B cell (primary cell): ENCODE measurements around the gene TFRC. TPM values are rescaled to one million over a fixed set of nuclear protein-coding genes. Genes with fewer than 3 reads are reported as not detected.

Experiments
- ATAC-seq: fragments of 200-7000 bp; cut with Tn5 transposase; one replicate; pipeline ENCODE4 v1.10.0; 2021; ENCODE audit warnings: low read depth, mild to moderate bottlenecking, moderate number of reproducible peaks, moderate library complexity
- CTCF ChIA-PET: fragments of 350-600 bp; sonication (Branson Sonifier 250); formaldehyde crosslinking; loops from one replicate; lab custom pipeline; 2021; ENCODE audit warnings: antibody characterized with exemption, inconsistent platforms; lab: Charles Lee
- POLR2A ChIA-PET: fragments of 350-600 bp; sonication (Branson Sonifier 250); formaldehyde crosslinking; loops from one replicate; lab custom pipeline; 2021; ENCODE audit warnings: antibody characterized with exemption; lab: Charles Lee
- DNase-seq: peaks from one replicate; pipeline ENCODE4 v3.0.0; 2013
- H2AFZ ChIP-seq: 2 replicates; pipeline ENCODE4 v1.6.1; 2012; ENCODE audit warnings: mild to moderate bottlenecking, low read depth, low read length; ENCODE audit not compliant: insufficient read depth, poor library complexity, severe bottlenecking
- H3K27ac ChIP-seq, 2 donors: 1 replicate in 1 of 2; 2 replicates in 1 of 2; pipeline ENCODE4 v1.5.1; 2012 to 2013; ENCODE audit warnings: low read length in 2 of 2, mild to moderate bottlenecking in 2 of 2, moderate library complexity in 1 of 2
- H3K27me3 ChIP-seq, 4 experiments: fragments of 200-600 bp in 1 of 4; sonication (generic) in 1 of 4; replicated peaks in 1 of 4; 1 replicate in 2 of 4; 2 replicates in 2 of 4; pipeline versions ENCODE4 v1.6.1 to v1.7.0; 2013 to 2016; ENCODE audit warnings: low read length in 3 of 4, mild to moderate bottlenecking in 2 of 4, mixed read lengths in 1 of 4, moderate library complexity in 1 of 4; ENCODE audit not compliant: insufficient read depth in 4 of 4, control insufficient read depth in 3 of 4; ENCODE audit errors: control extremely low read depth in 1 of 4
- H3K36me3 ChIP-seq, 2 experiments: replicated peaks in 1 of 2; 1 replicate in 1 of 2; 2 replicates in 1 of 2; pipeline versions ENCODE4 v1.6.1 to v1.7.1; 2013; ENCODE audit warnings: low read length in 1 of 2; ENCODE audit not compliant: insufficient read depth in 2 of 2, control insufficient read depth in 1 of 2; ENCODE audit errors: control extremely low read depth in 1 of 2, extremely low read depth in 1 of 2
- H3K4me1 ChIP-seq, 2 donors: fragments of 200-600 bp in 1 of 2; sonication (generic) in 1 of 2; 1 replicate in 1 of 2; 2 replicates in 1 of 2; pipeline versions ENCODE4 v1.5.1 to v1.6.1; 2013 to 2017; ENCODE audit warnings: low read length in 2 of 2; ENCODE audit not compliant: control insufficient read depth in 2 of 2, insufficient read depth in 2 of 2
- H3K4me2 ChIP-seq: replicated peaks from 2 replicates; pipeline ENCODE3; 2012; ENCODE audit warnings: mild to moderate bottlenecking, low read depth, low read length; ENCODE audit not compliant: poor library complexity, severe bottlenecking
- H3K4me3 ChIP-seq, 5 experiments: fragments of 200-600 bp in 1 of 5; sonication (generic) in 1 of 5; 1 replicate in 3 of 5; 2 replicates in 2 of 5; pipeline versions ENCODE4 v1.5.1 to v1.7.0; 2011 to 2016; ENCODE audit warnings: low read length in 4 of 5, mild to moderate bottlenecking in 4 of 5, low read depth in 2 of 5, control low read depth in 1 of 5, moderate library complexity in 1 of 5; ENCODE audit not compliant: insufficient read depth in 1 of 5; ENCODE audit errors: control extremely low read depth in 1 of 5, extremely low read depth in 1 of 5
- H3K79me2 ChIP-seq: fragments of 200-600 bp; sonication (generic); one replicate; pipeline ENCODE4 v1.6.0; 2016; ENCODE audit warnings: low read length; ENCODE audit not compliant: control insufficient read depth, insufficient read depth
- H3K9ac ChIP-seq: fragments of 200-600 bp; sonication (generic); 2 replicates; pipeline ENCODE4 v1.6.1; 2017; ENCODE audit warnings: mild to moderate bottlenecking, low read length, moderate library complexity
- H3K9me3 ChIP-seq, 3 donors: one replicate each; pipeline versions ENCODE4 v1.6.1 to v1.7.1; 2013; ENCODE audit warnings: low read length in 2 of 3; ENCODE audit not compliant: control insufficient read depth in 2 of 3, insufficient read depth in 1 of 3; ENCODE audit errors: control extremely low read depth in 1 of 3
- H4K20me1 ChIP-seq: 2 replicates; pipeline ENCODE4 v1.6.0; 2012; ENCODE audit warnings: mild to moderate bottlenecking, low read length; ENCODE audit not compliant: insufficient read depth, control insufficient read depth, poor library complexity, severe bottlenecking
- H3K27ac Mint-ChIP-seq: one replicate; pipeline ENCODE4 v1.8.0; 2021; ENCODE audit warnings: mixed read lengths
- H3K27me3 Mint-ChIP-seq: one replicate; pipeline ENCODE4 v1.8.0; 2021; ENCODE audit warnings: mixed read lengths
- H3K4me1 Mint-ChIP-seq: one replicate; pipeline ENCODE4 v1.8.0; 2021; ENCODE audit warnings: mixed read lengths
- H3K4me3 Mint-ChIP-seq: one replicate; pipeline ENCODE4 v1.8.0; 2021; ENCODE audit warnings: mixed read lengths
- H3K9me3 Mint-ChIP-seq: one replicate; pipeline ENCODE4 v1.8.0; 2022; ENCODE audit warnings: mixed read lengths; ENCODE audit not compliant: insufficient read depth
- EZH2 ChIP-seq: IDR thresholded peaks from 2 replicates; pipeline ENCODE4 v1.6.1; 2012; ENCODE audit warnings: borderline replicate concordance, low read depth, mild to moderate bottlenecking, moderate library complexity, low read length; ENCODE audit not compliant: insufficient read depth, poor library complexity, severe bottlenecking
- WGBS: methylation state at CpG from one replicate; pipeline ENCODE4 v1.1.5; 2013; ENCODE audit warnings: missing lambda C conversion rate; ENCODE audit not compliant: insufficient coverage; 5-methylcytosine and 5-hydroxymethylcytosine counted together
- intact Hi-C: fragments of 100-400 bp; cut with micrococcal nuclease; formaldehyde crosslinking; loops from one replicate; pipeline ENCODE4 v1.10.0; 2022
- polyA plus RNA-seq: library from polyadenylated mRNA; depleted of rRNA; stranded (reverse); fragments of >200 nt; gene quantifications from 2 replicates; pipeline ENCODE4 v1.2.3, GENCODE V29; 2012
- total RNA-seq, 2 donors: library from RNA; stranded (reverse); fragments of 120-200 nt in 1 of 2; gene quantifications; 1 replicate in 1 of 2; 2 replicates in 1 of 2; pipeline versions ENCODE4 v1.2.3 to v1.2.4, GENCODE V29; 2013 to 2022
- TF ChIP-seq, protein P1 (sequence below): fragments of 200-600 bp; IDR thresholded peaks from one replicate; pipeline ENCODE4 v1.8.0; 2022; ENCODE audit warnings: antibody characterized with exemption, mild to moderate bottlenecking

TFRC gene
- total and polyA plus RNA-seq, 2 donors (not counting 1 experiment from before 2014, with no cell fraction given): 41.7 to 104 TPM

GRCh38 chr3:196016485-196016884, 65.4 kb downstream of the TFRC start:
- no peaks in the 10 kb centered on the region for H3K4me1 ChIP-seq
- H3K36me3 ChIP-seq: no peaks in the 10 kb centered on the region
- intact Hi-C loops: no loop called here
- no peak overlapping the region for H3K27ac ChIP-seq
- H3K4me3 ChIP-seq: no peak overlapping the region
- no peak overlapping the region for H2AFZ ChIP-seq
- POLR2A ChIA-PET: no interaction called here
- CTCF ChIA-PET: no interaction called here
- Mint-ChIP-seq H3K27ac (no peak overlapping the region), H3K4me1 (no peaks in the 10 kb centered on the region), H3K27me3 (peaks cover 5% of the 10 kb centered on the region), H3K4me3 (no peak overlapping the region), H3K9me3 (no peaks in the 10 kb centered on the region)
- no peak overlapping the region for H3K9ac ChIP-seq
- H3K9me3 ChIP-seq: no peaks in the 10 kb centered on the region
- no peak for ATAC-seq
- 100% methylated on average over 1 of the region's 2 CpGs for WGBS
- no peaks in the 10 kb centered on the region for H3K27me3 ChIP-seq
- H4K20me1 ChIP-seq: no peaks in the 10 kb centered on the region
- no peak for TF ChIP-seq EZH2
- TF ChIP-seq, protein P1, sequence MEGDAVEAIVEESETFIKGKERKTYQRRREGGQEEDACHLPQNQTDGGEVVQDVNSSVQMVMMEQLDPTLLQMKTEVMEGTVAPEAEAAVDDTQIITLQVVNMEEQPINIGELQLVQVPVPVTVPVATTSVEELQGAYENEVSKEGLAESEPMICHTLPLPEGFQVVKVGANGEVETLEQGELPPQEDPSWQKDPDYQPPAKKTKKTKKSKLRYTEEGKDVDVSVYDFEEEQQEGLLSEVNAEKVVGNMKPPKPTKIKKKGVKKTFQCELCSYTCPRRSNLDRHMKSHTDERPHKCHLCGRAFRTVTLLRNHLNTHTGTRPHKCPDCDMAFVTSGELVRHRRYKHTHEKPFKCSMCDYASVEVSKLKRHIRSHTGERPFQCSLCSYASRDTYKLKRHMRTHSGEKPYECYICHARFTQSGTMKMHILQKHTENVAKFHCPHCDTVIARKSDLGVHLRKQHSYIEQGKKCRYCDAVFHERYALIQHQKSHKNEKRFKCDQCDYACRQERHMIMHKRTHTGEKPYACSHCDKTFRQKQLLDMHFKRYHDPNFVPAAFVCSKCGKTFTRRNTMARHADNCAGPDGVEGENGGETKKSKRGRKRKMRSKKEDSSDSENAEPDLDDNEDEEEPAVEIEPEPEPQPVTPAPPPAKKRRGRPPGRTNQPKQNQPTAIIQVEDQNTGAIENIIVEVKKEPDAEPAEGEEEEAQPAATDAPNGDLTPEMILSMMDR: no peak
- DNase-seq: no peak
- no peak overlapping the region for H3K4me2 ChIP-seq
- H3K79me2 ChIP-seq: no peaks in the 10 kb centered on the region

- ChIA-PET CTCF (no interaction called here), POLR2A (no interaction called here)
- H3K4me1 ChIP-seq: no peaks in the 10 kb centered on the region
- no peak overlapping the region for H2AFZ ChIP-seq
- no peak for DNase-seq
- no peaks in the 10 kb centered on the region for H3K27me3 ChIP-seq
- H3K79me2 ChIP-seq: no peaks in the 10 kb centered on the region
- H3K27ac ChIP-seq: no peak overlapping the region
- Mint-ChIP-seq H3K9me3 (no peaks in the 10 kb centered on the region), H3K4me1 (no peaks in the 10 kb centered on the region), H3K27me3 (peaks cover 5% of the 10 kb centered on the region), H3K27ac (no peak overlapping the region), H3K4me3 (no peak overlapping the region)
- H4K20me1 ChIP-seq: no peaks in the 10 kb centered on the region
- no peak overlapping the region for H3K4me2 ChIP-seq
- H3K4me3 ChIP-seq: no peak overlapping the region
- no CpG with 5 or more reads among the region's 1 CpG for WGBS
- H3K36me3 ChIP-seq: no peaks in the 10 kb centered on the region
- H3K9me3 ChIP-seq: peaks cover 0 to 2% (median 0%) of the 10 kb centered on the region in 3 donors
- no peak for TF ChIP-seq EZH2
- TF ChIP-seq, protein P1: no peak
- H3K9ac ChIP-seq: no peak overlapping the region
- intact Hi-C loops: no loop called here
- ATAC-seq: no peak
Observed at GRCh38 chr3:196016059-196016458, 65.8 kb downstream of the TFRC start.
